DMS114 treated with DMSO at 0.1 percent for 48 hours (cell line): ENCODE measurements around the gene PAX8.
A peak's percentile ranks its signal among the peaks of the same experiment; 100 is the strongest.
"Not testable (repeated sequence)": the region's sequence is repeated elsewhere in the genome, so short reads cannot be mapped to it uniquely, and the experiment has no call there.

ENCODE experiments used
- DNase-seq: peaks from one replicate; lab custom pipeline; 2025; ENCODE audit not compliant: unreplicated experiment; lab: John Stamatoyannopoulos, UW

PAX8 gene

DNA sequence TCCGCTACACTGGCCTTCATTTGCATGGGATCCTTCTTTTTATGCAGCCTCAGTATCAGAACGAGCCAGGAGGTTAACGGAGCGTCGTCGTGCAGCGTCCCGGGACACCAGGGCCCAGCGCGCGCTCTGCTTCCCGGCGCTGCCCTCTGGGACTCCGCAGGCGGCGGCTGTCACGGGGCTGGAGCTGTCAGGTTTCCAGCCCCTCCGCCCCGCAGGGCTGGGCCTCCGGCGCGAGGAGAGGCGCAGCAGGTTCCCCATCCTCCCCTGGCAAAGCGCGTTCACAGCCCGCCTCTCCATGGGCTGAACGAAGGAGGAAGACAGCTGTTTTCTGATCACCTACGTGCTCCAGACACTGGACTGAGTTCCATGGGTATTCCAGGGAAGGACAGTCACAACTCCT is 12.5 kb upstream of the PAX8 start:
- DNase-seq: no peak

- not testable (repeated sequence) for DNase-seq
Measured at GRCh38 chr2:113288674-113289149, 10.0 kb upstream of the PAX8 start.

DNA sequence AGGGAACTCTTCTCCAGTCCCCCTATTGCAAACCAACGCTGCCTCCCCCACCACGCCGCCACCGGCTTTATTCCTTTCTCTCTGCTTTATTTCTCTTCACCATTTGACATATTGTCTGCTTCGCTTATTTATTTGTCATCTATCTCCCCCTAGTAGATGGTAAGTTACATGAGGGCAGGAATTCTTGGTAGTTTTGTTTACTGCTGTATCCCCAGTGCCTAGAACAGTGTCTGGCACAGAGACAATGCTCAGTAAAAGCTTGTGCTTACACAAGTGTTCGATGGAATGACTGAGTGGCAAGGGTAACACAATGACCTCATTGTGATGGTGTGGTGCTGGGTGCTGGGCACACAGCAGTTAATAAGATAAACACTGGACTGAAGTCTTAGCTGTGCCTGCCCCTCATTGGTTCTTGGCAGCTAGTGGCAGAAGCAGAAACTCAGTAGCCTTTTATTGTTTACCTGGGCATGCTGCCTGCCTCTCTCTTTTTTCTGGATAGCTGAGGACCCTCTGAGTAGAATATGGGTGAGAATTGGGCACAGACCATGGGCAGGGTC is 9.5 kb upstream of the PAX8 start:
- not testable (repeated sequence) for DNase-seq

DNA sequence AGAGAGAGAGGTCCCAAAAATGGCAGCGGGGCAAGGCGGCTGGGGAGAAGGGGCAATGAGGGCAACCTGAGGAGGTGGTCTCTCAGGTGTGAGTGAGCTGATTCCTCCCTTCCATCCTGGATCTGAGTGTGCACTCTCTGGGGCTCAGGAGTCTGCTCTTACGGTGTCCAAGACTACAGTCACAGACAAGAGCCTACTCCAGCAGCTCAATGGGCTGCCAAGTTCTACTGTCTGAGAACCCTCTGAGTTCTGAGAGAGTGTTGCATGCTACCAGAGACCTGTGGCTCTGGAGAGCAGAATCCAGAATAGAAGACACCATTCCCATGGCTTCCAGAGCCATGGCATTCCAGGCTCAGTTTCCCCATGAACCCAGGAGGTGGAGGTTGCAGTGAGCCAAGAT is 7.1 kb upstream of the PAX8 start:
- DNase-seq: no peak

DNA sequence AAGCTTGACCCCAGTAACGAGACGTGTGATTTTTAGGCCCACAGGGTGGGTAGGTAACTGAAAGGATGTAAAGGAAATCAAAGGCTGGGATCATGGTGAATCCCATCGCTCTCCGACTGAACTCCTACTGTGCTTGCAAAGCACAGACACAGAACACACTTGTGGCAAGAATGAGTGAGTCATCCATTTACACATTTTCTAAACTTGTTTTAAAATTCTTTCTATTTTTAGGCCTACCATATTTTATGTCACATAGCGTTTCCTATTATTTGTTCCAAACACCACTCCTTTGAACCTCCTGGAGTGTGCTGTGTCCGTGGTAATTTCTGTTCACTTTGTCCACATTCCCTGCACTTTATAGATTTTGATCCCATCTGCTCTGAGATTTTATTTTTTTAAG is 6.3 kb upstream of the PAX8 start:
- DNase-seq: not testable (repeated sequence)

DNA sequence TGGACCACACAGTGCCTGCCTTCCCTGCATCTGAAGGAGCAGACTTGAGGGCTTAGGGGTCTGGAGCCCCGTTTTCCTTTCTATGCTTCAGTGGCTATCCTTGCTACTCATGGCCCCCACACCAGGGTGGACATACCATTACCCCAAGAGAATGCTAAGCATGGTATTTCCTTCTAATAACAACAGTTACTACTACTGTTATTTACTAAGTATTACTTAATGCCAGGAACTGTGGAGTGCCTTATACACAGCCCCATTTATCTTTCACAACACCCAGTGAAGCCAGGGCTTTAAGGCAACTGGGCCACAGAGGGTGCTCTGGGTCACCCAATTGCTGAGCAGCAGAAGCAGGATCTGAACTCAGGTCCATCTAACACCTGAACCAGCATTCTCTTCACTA is 5.8 kb upstream of the PAX8 start:
- no peak for DNase-seq

DNA sequence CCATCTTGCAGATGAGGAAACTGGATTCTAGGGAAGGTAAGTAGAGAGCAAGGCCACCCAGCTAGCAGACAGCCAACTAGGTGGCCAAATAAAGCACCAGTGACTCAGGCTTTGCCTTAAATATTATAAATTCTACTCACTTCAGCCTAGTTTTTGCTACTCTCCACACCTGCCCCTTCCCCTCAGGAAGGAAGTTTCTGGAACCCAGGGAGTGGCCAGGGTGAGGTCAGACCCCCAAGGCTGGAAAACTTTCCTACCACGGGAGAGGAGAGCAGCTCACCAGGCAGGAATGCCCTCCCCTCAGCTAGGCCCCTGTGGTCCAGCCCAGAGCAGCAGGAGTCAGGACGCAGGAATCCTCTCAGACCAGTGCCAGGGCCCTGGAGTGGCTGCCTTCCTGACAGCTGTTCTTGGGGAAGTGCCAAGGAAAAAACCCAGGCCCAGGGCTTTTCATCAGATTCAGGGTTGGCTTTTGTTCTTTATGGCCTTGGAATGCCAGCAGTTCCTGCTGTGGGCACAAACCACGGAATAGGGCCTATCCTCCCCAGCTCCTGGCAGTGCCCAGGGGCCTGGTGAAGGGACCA is 5.1 kb upstream of the PAX8 start:
- DNase-seq: no peak

GRCh38 chr2:113282747-113283533 is 4.2 kb upstream of the PAX8 start:
- no peak for DNase-seq

DNA sequence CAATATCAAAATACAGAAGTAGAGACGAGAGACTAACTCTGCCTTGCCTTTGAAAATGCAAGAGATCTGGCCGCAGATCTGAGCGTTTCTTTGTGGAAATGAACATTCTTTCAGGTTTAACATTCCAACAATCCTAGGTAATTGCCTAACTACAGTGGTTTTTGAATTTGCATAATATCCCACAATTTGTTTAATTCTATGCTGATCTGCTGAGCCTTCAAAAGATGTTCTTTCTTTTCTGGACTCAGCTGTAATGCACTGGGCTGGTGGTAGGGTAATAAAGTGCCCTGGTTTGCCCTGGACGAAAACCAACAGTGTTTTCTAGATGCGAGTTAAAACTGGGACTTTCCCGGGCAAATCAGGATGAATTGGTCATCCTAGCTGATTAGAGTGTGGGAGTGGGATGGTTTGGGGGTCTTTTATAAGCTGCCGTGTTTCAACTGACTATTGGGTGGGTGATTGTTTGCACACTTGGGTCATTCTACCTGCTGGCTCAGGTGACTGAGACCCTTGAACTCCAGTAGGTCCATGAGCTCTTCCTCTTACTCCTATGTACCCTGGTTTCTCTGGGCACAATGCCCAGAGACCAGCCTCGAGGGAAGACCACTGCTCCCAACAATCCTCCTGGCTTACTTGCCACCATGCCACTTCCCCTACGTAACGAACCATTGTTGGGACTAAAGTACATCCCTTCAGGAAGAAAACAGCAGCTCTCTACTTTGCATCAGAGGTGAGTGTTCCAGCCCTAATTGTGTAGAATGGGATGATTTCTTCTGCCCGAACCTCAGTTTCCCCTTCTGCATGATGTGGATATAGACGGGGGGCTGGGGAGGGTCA is 3.4 kb upstream of the PAX8 start:
- no peak for DNase-seq

DNA sequence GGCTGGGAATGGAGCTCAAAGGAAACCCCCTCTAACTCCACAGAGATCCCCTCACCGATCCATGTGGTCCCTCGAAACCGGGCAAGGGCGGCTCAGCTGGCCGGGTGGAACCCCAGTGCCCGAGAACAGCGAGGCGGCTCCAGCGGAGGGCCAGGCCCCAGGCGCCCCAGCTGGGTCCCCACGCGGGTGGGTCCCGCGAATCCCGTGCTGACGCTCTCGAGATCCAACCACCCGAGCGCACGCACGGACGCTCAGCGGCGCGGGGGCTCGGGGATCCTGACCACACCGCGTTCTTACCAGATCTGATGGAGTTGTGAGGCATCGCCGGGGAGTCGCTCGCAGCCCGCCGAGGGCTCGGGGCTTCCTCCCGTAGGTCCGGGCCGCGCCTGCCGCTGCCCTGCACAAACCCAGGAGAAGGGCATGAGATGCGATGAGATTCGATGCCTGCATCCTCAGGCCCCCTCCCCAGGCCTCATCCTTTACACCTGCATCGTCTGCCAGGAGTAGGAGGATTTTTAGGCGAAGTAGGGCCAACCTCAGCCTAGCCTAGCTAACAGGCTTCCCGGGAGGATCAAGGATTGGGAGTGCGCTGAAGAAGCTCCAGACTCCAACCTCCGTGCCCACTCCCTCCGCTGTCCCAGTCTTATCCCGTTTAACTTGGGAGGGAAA is 514 bp downstream of the PAX8 start:
- DNase-seq: no peak

- no peak for DNase-seq
Measured at GRCh38 chr2:113277474-113278072, 1.1 kb downstream of the PAX8 start.

- no peak for DNase-seq
Measured at GRCh38 chr2:113276761-113277425, 1.8 kb downstream of the PAX8 start.

- DNase-seq: no peak
Measured at GRCh38 chr2:113276216-113276760, 2.4 kb downstream of the PAX8 start.

GRCh38 chr2:113275556-113276215 is 3.0 kb downstream of the PAX8 start:
- no peak for DNase-seq

DNA sequence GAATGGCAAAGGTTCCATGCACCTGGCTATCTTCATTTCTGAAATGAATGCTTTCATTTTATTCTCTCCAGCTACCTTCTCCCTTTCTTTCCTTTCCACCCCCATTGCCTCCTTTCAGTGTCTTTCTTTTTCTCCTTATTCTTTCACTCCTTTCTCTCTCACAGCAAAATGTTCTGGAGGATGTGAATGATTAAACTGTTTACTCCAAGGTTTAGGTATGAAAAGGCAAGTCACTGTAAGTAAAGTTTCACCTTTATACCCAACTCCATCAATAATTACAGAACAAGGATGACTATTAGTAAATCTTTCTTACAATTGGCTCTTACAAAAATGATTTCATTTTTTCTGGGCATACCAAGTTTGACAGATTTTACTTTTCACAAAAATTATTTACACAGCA is 4.3 kb downstream of the PAX8 start:
- DNase-seq: no peak

DNA sequence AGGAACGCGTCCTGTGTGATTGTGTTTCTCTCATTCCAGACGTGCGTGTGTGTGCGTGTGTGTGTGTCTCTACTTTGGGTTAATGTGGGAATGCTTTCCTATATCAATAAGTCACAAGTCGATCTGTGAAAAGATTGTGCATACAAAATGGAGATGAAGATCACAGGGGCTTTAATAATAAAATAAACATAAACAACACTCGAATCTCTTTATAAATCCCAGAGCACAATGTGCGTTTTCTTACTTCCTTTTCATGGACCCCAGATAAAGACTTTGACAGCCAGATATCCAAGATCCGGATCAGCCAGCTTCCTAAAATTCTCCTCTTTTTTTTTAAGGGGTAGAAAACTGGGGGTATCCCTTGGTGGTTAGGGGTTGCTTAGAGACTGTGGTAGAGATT is 4.7 kb downstream of the PAX8 start:
- no peak for DNase-seq

GRCh38 chr2:113273027-113273551 is 5.6 kb downstream of the PAX8 start:
- peak; percentile 6 for DNase-seq

DNA sequence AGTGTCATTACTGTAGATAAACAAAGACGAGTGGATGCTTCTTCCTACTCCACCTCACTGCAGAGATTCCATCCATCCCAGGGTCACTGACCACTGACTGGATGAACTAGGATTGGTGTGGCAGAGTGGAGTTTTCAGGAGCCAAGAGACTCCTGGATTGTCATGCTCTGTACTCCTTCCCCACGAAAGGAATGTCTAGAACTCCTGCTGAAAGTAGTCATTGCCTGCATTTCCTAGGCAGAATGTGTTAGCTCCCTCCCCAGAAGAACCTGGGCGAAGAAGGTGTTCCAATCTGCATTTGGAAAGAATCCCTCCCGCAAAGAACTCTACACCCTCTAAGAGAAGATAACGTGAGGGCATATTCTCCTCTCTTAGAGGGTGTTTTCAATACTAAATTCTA is 6.2 kb downstream of the PAX8 start:
- DNase-seq: no peak
